Ovary (tissue), 3 donors: ENCODE results near the gene POMT1.

Source experiments
- EP300 ChIP-seq: sonication (generic); formaldehyde crosslinking; IDR thresholded peaks from one replicate; pipeline ENCODE4 v1.6.1; 2017; ENCODE audit warnings: antibody characterized with exemption
- POLR2A ChIP-seq: fragments of 450-650 bp; IDR thresholded peaks from one replicate; pipeline ENCODE4 v1.6.1; 2017; ENCODE audit warnings: antibody characterized with exemption, mild to moderate bottlenecking, moderate library complexity
- TF ChIP-seq, protein P1 (sequence below), 3 donors: fragments of 450-650 bp in 2 of 3; fragments of 200-600 bp in 1 of 3; IDR thresholded peaks; one replicate each; pipeline versions ENCODE4 v1.5.1 to v1.8.0; 2016 to 2022; ENCODE audit warnings: antibody characterized with exemption in 3 of 3, mild to moderate bottlenecking in 1 of 3
- donor health status: DM: no; HTN: no; CAD: no.

DNA sequence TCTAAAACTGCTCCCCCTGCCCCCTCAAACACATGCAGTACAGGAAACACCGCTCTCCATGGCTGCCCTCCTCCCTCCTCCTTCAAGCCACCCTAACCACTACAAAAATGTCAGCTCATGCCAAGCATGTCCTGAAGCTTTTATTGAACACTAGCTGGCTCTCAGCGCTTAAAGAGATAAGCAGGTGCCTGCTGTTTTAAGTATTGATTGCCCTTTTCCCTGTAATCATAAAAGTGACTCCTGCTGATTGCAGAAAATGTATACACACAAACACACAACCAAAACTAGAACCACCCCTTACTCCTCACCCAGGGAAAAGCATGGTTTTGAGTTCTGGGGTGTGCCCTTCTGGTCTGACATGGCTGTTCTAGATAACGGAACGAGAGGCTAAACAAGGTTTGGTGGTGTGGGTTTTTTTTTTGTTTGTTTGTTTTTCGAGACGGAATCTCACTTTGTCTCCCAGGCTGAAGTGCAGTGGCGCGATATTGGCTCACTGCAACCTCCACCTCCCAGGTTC is 32.1 kb downstream of the POMT1 start:
- TF ChIP-seq POLR2A (no peak), EP300 (no peak)
- TF ChIP-seq, protein P1, sequence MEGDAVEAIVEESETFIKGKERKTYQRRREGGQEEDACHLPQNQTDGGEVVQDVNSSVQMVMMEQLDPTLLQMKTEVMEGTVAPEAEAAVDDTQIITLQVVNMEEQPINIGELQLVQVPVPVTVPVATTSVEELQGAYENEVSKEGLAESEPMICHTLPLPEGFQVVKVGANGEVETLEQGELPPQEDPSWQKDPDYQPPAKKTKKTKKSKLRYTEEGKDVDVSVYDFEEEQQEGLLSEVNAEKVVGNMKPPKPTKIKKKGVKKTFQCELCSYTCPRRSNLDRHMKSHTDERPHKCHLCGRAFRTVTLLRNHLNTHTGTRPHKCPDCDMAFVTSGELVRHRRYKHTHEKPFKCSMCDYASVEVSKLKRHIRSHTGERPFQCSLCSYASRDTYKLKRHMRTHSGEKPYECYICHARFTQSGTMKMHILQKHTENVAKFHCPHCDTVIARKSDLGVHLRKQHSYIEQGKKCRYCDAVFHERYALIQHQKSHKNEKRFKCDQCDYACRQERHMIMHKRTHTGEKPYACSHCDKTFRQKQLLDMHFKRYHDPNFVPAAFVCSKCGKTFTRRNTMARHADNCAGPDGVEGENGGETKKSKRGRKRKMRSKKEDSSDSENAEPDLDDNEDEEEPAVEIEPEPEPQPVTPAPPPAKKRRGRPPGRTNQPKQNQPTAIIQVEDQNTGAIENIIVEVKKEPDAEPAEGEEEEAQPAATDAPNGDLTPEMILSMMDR (IDR thresholded peaks at IDR 0.05), result no peak
